HG03175 (cell line): ENCODE data around the gene HLA-DRB1.
"Not testable (repeated sequence)": the region's sequence is repeated elsewhere in the genome, so short reads cannot be mapped to it uniquely, and the experiment has no call there.

Source experiments
- ATAC-seq: cut with Tn5 transposase; IDR thresholded peaks from one replicate; pipeline ENCODE4 v1.9.1; 2021; ENCODE audit warnings: mild to moderate bottlenecking, moderate library complexity; ENCODE audit not compliant: unreplicated experiment

Gene HLA-DRB1

GRCh38 chr6:32565511-32565910 is 24.1 kb downstream of the HLA-DRB1 start:
- ATAC-seq: no peak

DNA sequence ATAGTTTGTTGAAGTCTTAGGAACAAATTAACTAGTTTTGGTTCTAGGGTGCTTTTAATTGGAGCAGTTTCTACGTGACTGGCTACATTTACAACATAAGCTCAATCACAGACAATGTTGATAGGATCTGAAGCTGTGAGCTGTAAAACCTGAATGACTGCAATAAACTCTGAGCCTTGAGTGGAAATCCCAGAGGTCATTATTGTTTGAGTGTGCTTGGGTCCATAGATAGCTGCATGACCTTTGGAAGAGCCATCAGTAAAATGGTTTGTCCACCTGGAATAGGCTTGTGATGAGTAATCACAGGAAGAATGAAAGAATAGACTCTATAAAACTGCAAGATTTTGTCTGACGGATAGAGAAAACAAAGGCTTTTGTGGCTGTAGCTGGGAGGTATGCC is 26.7 kb downstream of the HLA-DRB1 start:
- ATAC-seq: no peak

GRCh38 chr6:32559747-32560146 is 29.9 kb downstream of the HLA-DRB1 start:
- no peak for ATAC-seq

DNA sequence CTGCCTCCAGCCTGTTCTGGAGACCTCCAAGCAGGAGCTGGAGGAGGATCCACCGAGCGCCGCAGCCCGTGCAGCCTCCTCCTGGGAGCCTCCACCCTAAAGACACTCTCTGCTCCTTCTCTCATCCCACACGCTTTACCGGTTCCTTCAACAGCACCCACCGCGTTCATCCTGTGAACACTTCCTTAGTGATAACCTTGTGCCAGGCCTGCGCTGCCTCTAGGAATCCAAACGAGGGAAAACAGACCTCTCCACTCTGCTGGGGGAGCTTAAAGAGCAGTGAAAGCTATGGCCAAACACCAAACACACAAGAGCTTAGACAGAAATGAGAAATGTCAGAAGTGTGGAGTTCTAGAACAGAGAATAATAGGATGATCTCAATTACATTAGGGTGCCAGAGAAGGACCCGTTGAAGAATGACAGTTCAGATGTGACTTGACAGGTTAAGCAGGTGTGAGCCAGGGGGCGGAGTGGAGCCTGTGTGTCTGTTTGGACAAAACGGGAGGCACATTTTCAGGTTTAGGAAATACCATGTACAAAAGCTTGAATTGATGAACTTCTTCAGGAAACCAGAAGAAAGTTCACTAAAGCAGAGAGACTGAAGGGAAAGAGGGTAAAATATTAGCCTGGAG is 31.1 kb downstream of the HLA-DRB1 start:
- ATAC-seq: no peak

DNA sequence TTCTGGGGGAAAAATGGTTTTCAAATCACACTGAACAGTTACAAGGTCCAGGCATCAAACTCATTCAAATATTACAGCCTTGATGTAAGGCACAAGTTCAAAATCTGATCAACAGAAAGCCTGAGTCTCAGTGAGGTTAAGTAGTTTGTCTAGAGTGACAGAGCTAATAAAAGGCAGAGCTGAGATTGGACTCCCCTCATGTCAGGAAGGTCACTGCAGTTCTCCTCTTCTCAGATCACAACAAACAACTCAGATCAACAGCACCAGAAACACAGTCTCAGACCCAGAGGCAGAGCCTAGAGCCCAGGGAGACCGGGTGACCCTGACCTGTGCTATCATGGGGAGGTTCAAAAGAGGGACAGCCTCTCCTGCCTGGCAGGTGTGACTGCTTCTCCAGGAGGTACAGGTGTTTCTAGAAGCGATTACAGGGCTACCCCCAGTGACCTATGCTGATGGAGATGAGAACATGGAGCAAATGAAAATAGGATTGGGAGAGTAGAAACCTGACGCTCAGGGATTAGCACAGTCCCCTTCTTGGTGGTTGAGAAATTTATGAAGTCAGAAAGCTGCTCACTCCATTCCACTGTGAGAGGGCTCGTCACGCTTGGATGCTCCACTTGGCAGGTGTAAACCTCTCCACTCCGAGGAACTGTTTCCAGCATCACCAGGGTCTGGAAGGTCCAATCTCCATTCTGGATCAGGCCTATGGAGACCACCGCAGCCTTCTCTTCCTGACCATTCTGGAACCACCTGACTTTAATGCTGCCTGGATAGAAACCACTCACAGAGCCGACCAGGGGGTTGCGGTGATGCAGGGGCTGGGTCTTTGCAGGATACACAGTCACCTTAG is 35.3 kb downstream of the HLA-DRB1 start:
- no peak for ATAC-seq

- no peak for ATAC-seq
Observed at GRCh38 chr6:32553037-32553742, 36.5 kb downstream of the HLA-DRB1 start.

- ATAC-seq: no peak
Observed at GRCh38 chr6:32551410-32551809, 38.2 kb downstream of the HLA-DRB1 start.

- no peak for ATAC-seq
Observed at GRCh38 chr6:32539839-32540238, 49.8 kb downstream of the HLA-DRB1 start.

- not testable (repeated sequence) for ATAC-seq
Observed at GRCh38 chr6:32530431-32530793, 59.2 kb downstream of the HLA-DRB1 start.

DNA sequence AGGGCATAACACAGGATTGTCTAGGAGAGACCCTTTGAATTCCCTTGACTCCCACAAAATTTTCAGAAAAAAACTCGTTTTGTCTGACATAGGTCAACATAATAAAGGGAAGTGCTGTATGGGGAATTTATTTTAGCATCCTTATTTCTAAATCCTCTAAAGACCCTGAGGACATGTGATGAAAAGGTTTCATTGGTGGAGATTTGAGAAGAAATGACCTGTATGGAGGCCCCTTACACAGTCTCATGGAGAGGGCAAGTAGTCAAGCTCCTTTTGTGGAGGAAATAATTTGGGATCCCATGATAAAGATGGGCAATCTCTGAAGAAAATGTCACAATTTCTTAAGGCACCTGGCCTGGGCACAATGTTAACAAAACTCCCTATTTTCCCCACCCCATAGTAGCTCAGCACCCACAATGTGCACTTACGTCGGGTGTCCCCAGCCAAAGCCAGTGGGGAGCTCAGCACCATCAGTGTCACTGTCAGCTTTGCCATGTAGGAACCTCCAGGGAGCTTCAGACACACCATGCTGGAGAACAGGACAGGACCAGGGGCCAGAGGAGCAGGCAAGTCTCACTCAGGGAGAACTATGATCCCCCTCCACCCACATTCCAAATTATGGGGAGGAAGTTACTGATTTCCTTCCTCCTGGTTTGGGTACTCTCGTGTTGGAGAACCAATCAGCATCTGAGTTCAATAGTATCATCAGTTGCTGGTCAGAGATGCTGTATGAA is 59.8 kb downstream of the HLA-DRB1 start, which contains the start of gene HLA-DRB5:
TSS of gene HLA-DRB5 (minus strand) at position 591 of the 734 bp plus-strand sequence. CDS start at position 528, 63 bp downstream.
- no peak for ATAC-seq
